Upper lobe of left lung (tissue), 4 donors: ENCODE measurements around the gene HAT1.

Experiments used
- CTCF ChIP-seq, 6 experiments: fragments of 450-650 bp in 4 of 6; fragments of 200-600 bp in 2 of 6; sonication (generic) in 2 of 6; IDR thresholded peaks; one replicate each; pipeline ENCODE4 v1.5.1; 2016 to 2019; ENCODE audit warnings: antibody characterized with exemption in 6 of 6
- POLR2A ChIP-seq, 4 donors: fragments of 450-650 bp; IDR thresholded peaks; one replicate each; pipeline ENCODE4 v1.5.1; 2016 to 2017; ENCODE audit warnings: antibody characterized with exemption in 4 of 4, mild to moderate bottlenecking in 2 of 4

GRCh38 chr2:171889333-171889732, 32.9 kb upstream of the HAT1 start:
- TF ChIP-seq POLR2A (IDR thresholded peaks at IDR 0.05) (no peak), CTCF (IDR thresholded peaks at IDR 0.05) (no peak)
